Activated naive CD8-positive, alpha-beta T cell (primary cell): ENCODE data around the gene GGA2.
"Not testable (repeated sequence)": the region's sequence is repeated elsewhere in the genome, so short reads cannot be mapped to it uniquely, and the experiment has no call there.

ENCODE experiments used
- H3K27ac Mint-ChIP-seq: one replicate; pipeline ENCODE4 v1.8.0; 2021; ENCODE audit warnings: mixed read lengths
- H3K27me3 Mint-ChIP-seq: one replicate; pipeline ENCODE4 v1.8.0; 2021; ENCODE audit warnings: mixed read lengths
- H3K36me3 Mint-ChIP-seq: one replicate; pipeline ENCODE4 v1.8.0; 2021; ENCODE audit warnings: mixed read lengths
- H3K4me1 Mint-ChIP-seq: one replicate; pipeline ENCODE4 v1.8.0; 2021; ENCODE audit warnings: low read depth, mixed read lengths
- H3K4me3 Mint-ChIP-seq: one replicate; pipeline ENCODE4 v1.8.0; 2021; ENCODE audit warnings: mild to moderate bottlenecking, mixed read lengths
- H3K9me3 Mint-ChIP-seq: one replicate; pipeline ENCODE4 v1.8.0; 2021; ENCODE audit warnings: low read depth, mixed read lengths

GGA2 gene

GRCh38 chr16:23515881-23516280, 5.6 kb upstream of the GGA2 start:
- no peaks in the 10 kb centered on the region for H3K9me3 Mint-ChIP-seq
- H3K27me3 Mint-ChIP-seq: no peaks in the 10 kb centered on the region
- H3K27ac Mint-ChIP-seq: no peak overlapping the region
- peaks cover 32% of the 10 kb centered on the region for H3K4me1 Mint-ChIP-seq
- H3K4me3 Mint-ChIP-seq: no peak overlapping the region
- peaks cover 5% of the 10 kb centered on the region for H3K36me3 Mint-ChIP-seq

GRCh38 chr16:23514381-23515152, 4.3 kb upstream of the GGA2 start:
- Mint-ChIP-seq H3K36me3 (peaks cover 4% of the 10 kb centered on the region), H3K9me3 (no peaks in the 10 kb centered on the region), H3K4me1 (peaks cover 37% of the 10 kb centered on the region), H3K27ac (peak overlapping the region; percentile 46), H3K27me3 (no peaks in the 10 kb centered on the region), H3K4me3 (peak overlapping the region; percentile 68)

- H3K4me3 Mint-ChIP-seq: no peak overlapping the region
- no peaks in the 10 kb centered on the region for H3K9me3 Mint-ChIP-seq
- no peak overlapping the region for H3K27ac Mint-ChIP-seq
- H3K27me3 Mint-ChIP-seq: no peaks in the 10 kb centered on the region
- H3K36me3 Mint-ChIP-seq: peaks cover 6% of the 10 kb centered on the region
- peaks cover 51% of the 10 kb centered on the region for H3K4me1 Mint-ChIP-seq
These were observed 1.9 kb upstream of the GGA2 start for GRCh38 chr16:23512168-23512695.

GRCh38 chr16:23511731-23512130, 1.4 kb upstream of the GGA2 start:
- H3K27me3 Mint-ChIP-seq: no peaks in the 10 kb centered on the region
- peak overlapping the region; percentile 72 for H3K4me3 Mint-ChIP-seq
- H3K36me3 Mint-ChIP-seq: peaks cover 8% of the 10 kb centered on the region
- H3K27ac Mint-ChIP-seq: peak overlapping the region; percentile 54
- H3K9me3 Mint-ChIP-seq: no peaks in the 10 kb centered on the region
- peaks cover 56% of the 10 kb centered on the region for H3K4me1 Mint-ChIP-seq

GRCh38 chr16:23510915-23511270, 599 bp upstream of the GGA2 start:
- peak overlapping the region; percentile 88 for H3K4me3 Mint-ChIP-seq
- not testable (repeated sequence) for H3K27me3 Mint-ChIP-seq, H3K36me3 Mint-ChIP-seq, H3K9me3 Mint-ChIP-seq
- peak overlapping the region; percentile 90 for H3K27ac Mint-ChIP-seq
- peaks cover 59% of the 10 kb centered on the region for H3K4me1 Mint-ChIP-seq

GRCh38 chr16:23509782-23510163, 521 bp downstream of the GGA2 start:
- H3K4me1 Mint-ChIP-seq: peaks cover 59% of the 10 kb centered on the region

GRCh38 chr16:23509441-23509754, 896 bp downstream of the GGA2 start:
- Mint-ChIP-seq H3K9me3 (no peaks in the 10 kb centered on the region), H3K27ac (peak overlapping the region; percentile 87), H3K27me3 (no peaks in the 10 kb centered on the region), H3K4me1 (peaks cover 59% of the 10 kb centered on the region), H3K36me3 (peaks cover 8% of the 10 kb centered on the region), H3K4me3 (peak overlapping the region; percentile 93)

More at GRCh38 chr16:23509782-23510163, 521 bp downstream of the GGA2 start:
- Mint-ChIP-seq H3K27me3 (no peaks in the 10 kb centered on the region), H3K4me3 (peak overlapping the region; percentile 93), H3K27ac (peak overlapping the region; percentile 87), H3K9me3 (no peaks in the 10 kb centered on the region), H3K36me3 (peaks cover 8% of the 10 kb centered on the region)

- Mint-ChIP-seq H3K4me3 (peak overlapping the region; percentile 93), H3K4me1 (peaks cover 59% of the 10 kb centered on the region), H3K27ac (peak overlapping the region; percentile 87), H3K27me3 (no peaks in the 10 kb centered on the region), H3K36me3 (peaks cover 8% of the 10 kb centered on the region), H3K9me3 (no peaks in the 10 kb centered on the region)
These were observed 1.5 kb downstream of the GGA2 start for GRCh38 chr16:23508589-23509440.

GRCh38 chr16:23506606-23506994, 3.7 kb downstream of the GGA2 start:
- peaks cover 8% of the 10 kb centered on the region for H3K36me3 Mint-ChIP-seq
- no peaks in the 10 kb centered on the region for H3K27me3 Mint-ChIP-seq
- H3K4me1 Mint-ChIP-seq: peaks cover 70% of the 10 kb centered on the region
- H3K4me3 Mint-ChIP-seq: peak overlapping the region; percentile 56
- H3K9me3 Mint-ChIP-seq: no peaks in the 10 kb centered on the region
- no peak overlapping the region for H3K27ac Mint-ChIP-seq

- H3K4me3 Mint-ChIP-seq: peak overlapping the region; percentile 35
- H3K4me1 Mint-ChIP-seq: peaks cover 71% of the 10 kb centered on the region
- H3K27me3 Mint-ChIP-seq: no peaks in the 10 kb centered on the region
- no peaks in the 10 kb centered on the region for H3K9me3 Mint-ChIP-seq
- H3K27ac Mint-ChIP-seq: peak overlapping the region; percentile 30
- peaks cover 8% of the 10 kb centered on the region for H3K36me3 Mint-ChIP-seq
These were observed 4.4 kb downstream of the GGA2 start for GRCh38 chr16:23505671-23506605.

GRCh38 chr16:23505180-23505665, 5.1 kb downstream of the GGA2 start:
- Mint-ChIP-seq H3K9me3 (no peaks in the 10 kb centered on the region), H3K27ac (peak overlapping the region; percentile 88), H3K4me1 (peaks cover 71% of the 10 kb centered on the region), H3K27me3 (no peaks in the 10 kb centered on the region), H3K4me3 (peak overlapping the region; percentile 73), H3K36me3 (peaks cover 8% of the 10 kb centered on the region)

GRCh38 chr16:23504453-23505179, 5.7 kb downstream of the GGA2 start:
- Mint-ChIP-seq H3K27ac (peak overlapping the region; percentile 88), H3K4me3 (peak overlapping the region; percentile 73), H3K27me3 (no peaks in the 10 kb centered on the region), H3K9me3 (no peaks in the 10 kb centered on the region), H3K36me3 (peaks cover 8% of the 10 kb centered on the region), H3K4me1 (peaks cover 69% of the 10 kb centered on the region)

- H3K36me3 Mint-ChIP-seq: peaks cover 8% of the 10 kb centered on the region
- no peak overlapping the region for H3K4me3 Mint-ChIP-seq
- peaks cover 64% of the 10 kb centered on the region for H3K4me1 Mint-ChIP-seq
- no peak overlapping the region for H3K27ac Mint-ChIP-seq
- no peaks in the 10 kb centered on the region for H3K9me3 Mint-ChIP-seq
- no peaks in the 10 kb centered on the region for H3K27me3 Mint-ChIP-seq
These were observed 6.2 kb downstream of the GGA2 start for GRCh38 chr16:23504076-23504452.

- peak overlapping the region; percentile 10 for H3K27ac Mint-ChIP-seq
- H3K4me3 Mint-ChIP-seq: no peak overlapping the region
- peaks cover 62% of the 10 kb centered on the region for H3K4me1 Mint-ChIP-seq
- H3K27me3 Mint-ChIP-seq: no peaks in the 10 kb centered on the region
- no peaks in the 10 kb centered on the region for H3K9me3 Mint-ChIP-seq
- H3K36me3 Mint-ChIP-seq: peaks cover 2% of the 10 kb centered on the region
These were observed 7.8 kb downstream of the GGA2 start for GRCh38 chr16:23502466-23502865.
